HepG2 (cell line): ENCODE data around the gene MICAL3.

ENCODE experiments used
- CEBPB ChIP-seq: IDR thresholded peaks from 2 replicates; pipeline ENCODE4 v1.6.1; 2011; ENCODE audit warnings: low read depth, low read length, improper control_type of control experiment, borderline replicate concordance
- CHD4 ChIP-seq: fragments of 200-600 bp; sonication (generic); IDR thresholded peaks from 2 replicates; pipeline ENCODE4 v1.7.0; 2017; ENCODE audit warnings: mild to moderate bottlenecking, low read length, borderline replicate concordance
- CTCF ChIP-seq: sonication (generic); formaldehyde crosslinking; IDR thresholded peaks from 2 replicates; pipeline ENCODE4 v1.5.0; 2020; ENCODE audit warnings: mild to moderate bottlenecking, missing genetic modification reagents, moderate library complexity
- EZH2 ChIP-seq: conservative IDR thresholded peaks from 2 replicates; pipeline ENCODE4 v1.6.1; 2012; ENCODE audit warnings: mild to moderate bottlenecking, low read depth, low read length, moderate library complexity
- HMGXB3 ChIP-seq: sonication (generic); formaldehyde crosslinking; IDR thresholded peaks from 2 replicates; pipeline ENCODE4 v1.4.0; 2020; ENCODE audit warnings: missing genetic modification reagents, borderline replicate concordance
- TBP ChIP-seq: sonication (generic); formaldehyde crosslinking; IDR thresholded peaks from 2 replicates; pipeline ENCODE4 v1.5.0; 2020; ENCODE audit warnings: missing genetic modification reagents
- ZBTB7A ChIP-seq: sonication (generic); formaldehyde crosslinking; IDR thresholded peaks from 2 replicates; pipeline ENCODE4 v1.8.0; 2022; ENCODE audit warnings: mild to moderate bottlenecking, missing genetic modification reagents
- ZBTB8A ChIP-seq: sonication (generic); formaldehyde crosslinking; IDR thresholded peaks from 2 replicates; pipeline ENCODE4 v1.4.0; 2020; ENCODE audit warnings: mild to moderate bottlenecking, low read depth, missing genetic modification reagents, borderline replicate concordance
- ZNF263 ChIP-seq: sonication (generic); formaldehyde crosslinking; IDR thresholded peaks from 2 replicates; pipeline ENCODE4 v1.4.0; 2020; ENCODE audit warnings: missing genetic modification reagents

- TF ChIP-seq ZBTB7A (CRISPR knock-in tag) (no peak), EZH2 (no peak), ZBTB8A (CRISPR knock-in tag) (no peak), TBP (no peak), CHD4 (no peak), HMGXB3 (no peak), ZNF263 (no peak), CEBPB (no peak), CTCF (CRISPR knock-in tag) (no peak)
These were observed 157.7 kb downstream of the MICAL3 start for GRCh38 chr22:17866621-17867020.
